Neuron (in vitro differentiated cells): ENCODE data around the gene LDHAL6B.

Source experiments
- H2AFZ ChIP-seq: one replicate; pipeline ENCODE4 v1.6.1; 2013; ENCODE audit warnings: low read depth, mild to moderate bottlenecking, inconsistent platforms, low read length, moderate library complexity
- H3K27me3 ChIP-seq: one replicate; pipeline ENCODE4 v1.6.1; 2013; ENCODE audit warnings: low read length; ENCODE audit not compliant: insufficient read depth
- H3K36me3 ChIP-seq: one replicate; pipeline ENCODE4 v1.6.1; 2013; ENCODE audit warnings: low read length; ENCODE audit not compliant: insufficient read depth
- H3K4me1 ChIP-seq: one replicate; pipeline ENCODE4 v1.6.1; 2013; ENCODE audit warnings: low read length; ENCODE audit not compliant: insufficient read depth
- H3K4me3 ChIP-seq: 2 replicates; pipeline ENCODE4 v1.5.1; 2013; ENCODE audit warnings: mild to moderate bottlenecking, low read length, moderate library complexity
- H3K9me3 ChIP-seq: one replicate; pipeline ENCODE4 v1.6.1; 2013; ENCODE audit warnings: low read length

Gene LDHAL6B

GRCh38 chr15:59236394-59236793, 29.8 kb downstream of the LDHAL6B start:
- H3K36me3 ChIP-seq, result no peaks in the 10 kb centered on the region
- H3K4me3 ChIP-seq, result no peak overlapping the region
- no peak overlapping the region for H2AFZ ChIP-seq
- H3K9me3 ChIP-seq, result no peaks in the 10 kb centered on the region
- no peaks in the 10 kb centered on the region for H3K27me3 ChIP-seq
- H3K4me1 ChIP-seq, result no peaks in the 10 kb centered on the region

GRCh38 chr15:59237119-59237855, 30.6 kb downstream of the LDHAL6B start:
- no peaks in the 10 kb centered on the region for H3K9me3 ChIP-seq
- H3K4me3 ChIP-seq, result no peak overlapping the region
- no peaks in the 10 kb centered on the region for H3K4me1 ChIP-seq
- no peaks in the 10 kb centered on the region for H3K36me3 ChIP-seq
- H2AFZ ChIP-seq, result no peak overlapping the region
- H3K27me3 ChIP-seq, result no peaks in the 10 kb centered on the region

- Histone ChIP-seq H2AFZ (no peak overlapping the region), H3K9me3 (no peaks in the 10 kb centered on the region), H3K4me3 (no peak overlapping the region), H3K36me3 (no peaks in the 10 kb centered on the region), H3K4me1 (no peaks in the 10 kb centered on the region), H3K27me3 (no peaks in the 10 kb centered on the region)
Measured at GRCh38 chr15:59237924-59238331, 31.3 kb downstream of the LDHAL6B start.

- no peaks in the 10 kb centered on the region for H3K4me1 ChIP-seq
- H2AFZ ChIP-seq, result no peak overlapping the region
- no peaks in the 10 kb centered on the region for H3K36me3 ChIP-seq
- no peak overlapping the region for H3K4me3 ChIP-seq
- H3K27me3 ChIP-seq, result no peaks in the 10 kb centered on the region
- no peaks in the 10 kb centered on the region for H3K9me3 ChIP-seq
Measured at GRCh38 chr15:59240036-59240435, 33.4 kb downstream of the LDHAL6B start.

- Histone ChIP-seq H3K9me3 (no peaks in the 10 kb centered on the region), H3K4me3 (no peak overlapping the region), H3K36me3 (no peaks in the 10 kb centered on the region), H3K27me3 (no peaks in the 10 kb centered on the region), H2AFZ (no peak overlapping the region), H3K4me1 (no peaks in the 10 kb centered on the region)
Measured at GRCh38 chr15:59242649-59243048, 36.0 kb downstream of the LDHAL6B start.

GRCh38 chr15:59243622-59244021, 37.0 kb downstream of the LDHAL6B start:
- Histone ChIP-seq H3K36me3 (no peaks in the 10 kb centered on the region), H3K4me1 (no peaks in the 10 kb centered on the region), H3K9me3 (no peaks in the 10 kb centered on the region), H3K27me3 (no peaks in the 10 kb centered on the region), H3K4me3 (no peak overlapping the region), H2AFZ (no peak overlapping the region)

GRCh38 chr15:59244337-59244736, 37.7 kb downstream of the LDHAL6B start:
- H3K27me3 ChIP-seq, result no peaks in the 10 kb centered on the region
- H2AFZ ChIP-seq, result no peak overlapping the region
- no peaks in the 10 kb centered on the region for H3K9me3 ChIP-seq
- H3K4me3 ChIP-seq, result no peak overlapping the region
- no peaks in the 10 kb centered on the region for H3K4me1 ChIP-seq
- H3K36me3 ChIP-seq, result no peaks in the 10 kb centered on the region

- H3K4me3 ChIP-seq, result no peak overlapping the region
- no peaks in the 10 kb centered on the region for H3K4me1 ChIP-seq
- H3K27me3 ChIP-seq, result no peaks in the 10 kb centered on the region
- no peak overlapping the region for H2AFZ ChIP-seq
- H3K9me3 ChIP-seq, result no peaks in the 10 kb centered on the region
- no peaks in the 10 kb centered on the region for H3K36me3 ChIP-seq
Measured at GRCh38 chr15:59245559-59245958, 38.9 kb downstream of the LDHAL6B start.

GRCh38 chr15:59247364-59247763, 40.7 kb downstream of the LDHAL6B start:
- H3K4me3 ChIP-seq, result no peak overlapping the region
- H3K36me3 ChIP-seq, result no peaks in the 10 kb centered on the region
- H3K27me3 ChIP-seq, result no peaks in the 10 kb centered on the region
- H2AFZ ChIP-seq, result no peak overlapping the region
- H3K4me1 ChIP-seq, result no peaks in the 10 kb centered on the region
- no peaks in the 10 kb centered on the region for H3K9me3 ChIP-seq

GRCh38 chr15:59249816-59250215, 43.2 kb downstream of the LDHAL6B start:
- Histone ChIP-seq H3K9me3 (no peaks in the 10 kb centered on the region), H3K4me3 (no peak overlapping the region), H3K27me3 (no peaks in the 10 kb centered on the region), H3K36me3 (no peaks in the 10 kb centered on the region), H3K4me1 (no peaks in the 10 kb centered on the region), H2AFZ (no peak overlapping the region)

GRCh38 chr15:59250249-59250648, 43.6 kb downstream of the LDHAL6B start:
- H3K4me3 ChIP-seq, result no peak overlapping the region
- no peaks in the 10 kb centered on the region for H3K36me3 ChIP-seq
- H3K9me3 ChIP-seq, result no peaks in the 10 kb centered on the region
- no peak overlapping the region for H2AFZ ChIP-seq
- H3K27me3 ChIP-seq, result no peaks in the 10 kb centered on the region
- no peaks in the 10 kb centered on the region for H3K4me1 ChIP-seq

GRCh38 chr15:59251001-59251845, 44.6 kb downstream of the LDHAL6B start:
- Histone ChIP-seq H3K4me1 (no peaks in the 10 kb centered on the region), H3K4me3 (no peak overlapping the region), H3K9me3 (no peaks in the 10 kb centered on the region), H3K27me3 (no peaks in the 10 kb centered on the region), H2AFZ (no peak overlapping the region), H3K36me3 (no peaks in the 10 kb centered on the region)

- Histone ChIP-seq H3K36me3 (no peaks in the 10 kb centered on the region), H2AFZ (no peak overlapping the region), H3K4me3 (no peak overlapping the region), H3K9me3 (no peaks in the 10 kb centered on the region), H3K4me1 (no peaks in the 10 kb centered on the region), H3K27me3 (no peaks in the 10 kb centered on the region)
Measured at GRCh38 chr15:59252137-59252536, 45.5 kb downstream of the LDHAL6B start.
